Measurements from ENCODE around the gene PDE8A. TPM values are rescaled to one million over a fixed set of nuclear protein-coding genes. Genes with fewer than 3 reads are reported as not detected.

The PDE8A gene
- total and polyA plus RNA-seq, 10 of the 15 experiments (the other 5 are each of a cell fraction or from before 2014, with no cell fraction given) = 6.7 to 69.2 (median 27.2) TPM

DNA sequence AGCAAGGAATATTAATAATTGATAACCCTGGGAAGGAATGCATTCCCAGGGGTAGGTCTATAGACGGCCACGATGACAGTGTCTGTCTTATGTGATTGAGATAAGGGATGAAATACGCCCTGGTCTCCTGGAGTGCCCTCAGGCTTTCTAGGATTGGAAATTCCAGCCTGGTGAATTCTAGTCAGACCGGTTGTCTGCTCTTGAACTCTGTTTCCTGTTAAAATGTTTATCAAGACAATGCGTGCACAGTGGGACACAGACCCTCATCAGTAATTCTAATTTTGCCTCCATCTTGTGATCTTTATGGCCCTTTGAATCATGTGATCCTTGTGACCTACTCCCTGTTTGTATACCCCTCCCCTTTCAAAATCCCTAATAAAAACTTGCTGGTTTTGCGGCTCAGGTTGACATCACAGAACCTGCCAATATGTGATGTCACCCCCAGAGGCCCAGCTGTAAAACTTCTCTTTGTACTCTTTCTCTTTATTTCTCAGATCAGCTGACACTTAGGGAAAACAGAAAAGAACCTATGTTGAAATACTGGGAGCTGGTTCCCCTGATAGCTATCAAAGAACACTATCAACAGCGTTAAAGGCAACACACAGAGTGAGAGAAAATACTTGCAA lies 183.3 kb downstream of the PDE8A start (continued):
- TF ChIP-seq LARP7 (IDR thresholded peaks at IDR 0.05) (no peak), BRCA1 (IDR thresholded peaks at IDR 0.05; ENCODE audit: low read depth, low read length) (no peak), IKZF2 (IDR thresholded peaks at IDR 0.05) (no peak), ZNF24 (IDR thresholded peaks at IDR 0.05) (no peak), IKZF1 (conservative IDR thresholded peaks at IDR 0.05) (no peak), HDAC2 (IDR thresholded peaks at IDR 0.05) (no peak), WRNIP1 (IDR thresholded peaks at IDR 0.05; ENCODE audit: borderline replicate concordance, low read depth, low read length) (no peak), TARDBP (IDR thresholded peaks at IDR 0.05; ENCODE audit: borderline replicate concordance) (no peak)
- TF ChIP-seq, protein P1, sequence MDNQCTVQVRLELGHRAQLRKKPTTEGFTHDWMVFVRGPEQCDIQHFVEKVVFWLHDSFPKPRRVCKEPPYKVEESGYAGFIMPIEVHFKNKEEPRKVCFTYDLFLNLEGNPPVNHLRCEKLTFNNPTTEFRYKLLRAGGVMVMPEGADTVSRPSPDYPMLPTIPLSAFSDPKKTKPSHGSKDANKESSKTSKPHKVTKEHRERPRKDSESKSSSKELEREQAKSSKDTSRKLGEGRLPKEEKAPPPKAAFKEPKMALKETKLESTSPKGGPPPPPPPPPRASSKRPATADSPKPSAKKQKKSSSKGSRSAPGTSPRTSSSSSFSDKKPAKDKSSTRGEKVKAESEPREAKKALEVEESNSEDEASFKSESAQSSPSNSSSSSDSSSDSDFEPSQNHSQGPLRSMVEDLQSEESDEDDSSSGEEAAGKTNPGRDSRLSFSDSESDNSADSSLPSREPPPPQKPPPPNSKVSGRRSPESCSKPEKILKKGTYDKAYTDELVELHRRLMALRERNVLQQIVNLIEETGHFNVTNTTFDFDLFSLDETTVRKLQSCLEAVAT (IDR thresholded peaks at IDR 0.05) = no peak
- TF ChIP-seq, protein P2, sequence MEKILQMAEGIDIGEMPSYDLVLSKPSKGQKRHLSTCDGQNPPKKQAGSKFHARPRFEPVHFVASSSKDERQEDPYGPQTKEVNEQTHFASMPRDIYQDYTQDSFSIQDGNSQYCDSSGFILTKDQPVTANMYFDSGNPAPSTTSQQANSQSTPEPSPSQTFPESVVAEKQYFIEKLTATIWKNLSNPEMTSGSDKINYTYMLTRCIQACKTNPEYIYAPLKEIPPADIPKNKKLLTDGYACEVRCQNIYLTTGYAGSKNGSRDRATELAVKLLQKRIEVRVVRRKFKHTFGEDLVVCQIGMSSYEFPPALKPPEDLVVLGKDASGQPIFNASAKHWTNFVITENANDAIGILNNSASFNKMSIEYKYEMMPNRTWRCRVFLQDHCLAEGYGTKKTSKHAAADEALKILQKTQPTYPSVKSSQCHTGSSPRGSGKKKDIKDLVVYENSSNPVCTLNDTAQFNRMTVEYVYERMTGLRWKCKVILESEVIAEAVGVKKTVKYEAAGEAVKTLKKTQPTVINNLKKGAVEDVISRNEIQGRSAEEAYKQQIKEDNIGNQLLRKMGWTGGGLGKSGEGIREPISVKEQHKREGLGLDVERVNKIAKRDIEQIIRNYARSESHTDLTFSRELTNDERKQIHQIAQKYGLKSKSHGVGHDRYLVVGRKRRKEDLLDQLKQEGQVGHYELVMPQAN (conservative IDR thresholded peaks at IDR 0.05) = no peak

DNA sequence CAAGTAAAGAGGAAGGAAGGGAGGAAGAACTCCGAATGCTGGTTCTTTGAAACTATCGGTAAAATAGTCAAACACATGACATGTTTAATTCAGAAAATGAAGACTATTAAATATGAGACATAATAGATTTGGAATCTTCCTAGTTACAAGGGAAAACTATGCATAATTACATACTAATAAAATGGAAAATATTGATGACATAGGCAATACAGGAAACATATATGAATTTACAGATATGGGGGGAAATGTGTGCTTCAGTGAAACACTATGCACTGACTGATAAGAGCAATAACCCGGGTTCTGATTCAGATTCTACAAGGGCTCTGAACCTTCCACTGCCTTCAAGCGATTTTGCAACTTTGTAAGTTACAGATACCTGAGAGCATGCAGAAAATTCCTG lies 185.9 kb downstream of the PDE8A start:
- CTCF ChIA-PET = no interaction called here
- intact Hi-C loops (cut with micrococcal nuclease; ENCODE audit: unreplicated experiment) = no loop called here
- FAIRE-seq = no peak
- no peak for TF ChIP-seq HDAC6 (IDR thresholded peaks at IDR 0.05; ENCODE audit: unreplicated experiment)
- no peak for TF ChIP-seq GATAD2B (conservative IDR thresholded peaks at IDR 0.05; ENCODE audit: low read depth)
- TF ChIP-seq, protein P3, sequence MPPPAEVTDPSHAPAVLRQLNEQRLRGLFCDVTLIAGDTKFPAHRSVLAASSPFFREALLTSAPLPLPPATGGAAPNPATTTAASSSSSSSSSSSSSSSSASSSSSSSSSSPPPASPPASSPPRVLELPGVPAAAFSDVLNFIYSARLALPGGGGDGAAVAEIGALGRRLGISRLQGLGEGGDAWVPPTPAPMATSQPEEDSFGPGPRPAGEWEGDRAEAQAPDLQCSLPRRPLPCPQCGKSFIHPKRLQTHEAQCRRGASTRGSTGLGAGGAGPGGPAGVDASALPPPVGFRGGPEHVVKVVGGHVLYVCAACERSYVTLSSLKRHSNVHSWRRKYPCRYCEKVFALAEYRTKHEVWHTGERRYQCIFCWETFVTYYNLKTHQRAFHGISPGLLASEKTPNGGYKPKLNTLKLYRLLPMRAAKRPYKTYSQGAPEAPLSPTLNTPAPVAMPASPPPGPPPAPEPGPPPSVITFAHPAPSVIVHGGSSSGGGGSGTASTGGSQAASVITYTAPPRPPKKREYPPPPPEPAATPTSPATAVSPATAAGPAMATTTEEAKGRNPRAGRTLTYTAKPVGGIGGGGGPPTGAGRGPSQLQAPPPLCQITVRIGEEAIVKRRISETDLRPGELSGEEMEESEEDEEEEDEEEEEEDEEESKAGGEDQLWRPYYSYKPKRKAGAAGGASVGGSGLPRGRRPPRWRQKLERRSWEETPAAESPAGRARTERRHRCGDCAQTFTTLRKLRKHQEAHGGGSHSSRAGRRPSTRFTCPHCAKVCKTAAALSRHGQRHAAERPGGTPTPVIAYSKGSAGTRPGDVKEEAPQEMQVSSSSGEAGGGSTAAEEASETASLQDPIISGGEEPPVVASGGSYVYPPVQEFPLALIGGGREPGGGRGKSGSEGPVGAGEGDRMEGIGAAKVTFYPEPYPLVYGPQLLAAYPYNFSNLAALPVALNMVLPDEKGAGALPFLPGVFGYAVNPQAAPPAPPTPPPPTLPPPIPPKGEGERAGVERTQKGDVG (CRISPR knock-in tag; IDR thresholded peaks at IDR 0.05) = no peak
- no peak for TF ChIP-seq LARP7 (IDR thresholded peaks at IDR 0.05)
- TF ChIP-seq ZNF217 (IDR thresholded peaks at IDR 0.05) = no peak
- no peak for TF ChIP-seq RB1 (IDR thresholded peaks at IDR 0.05; ENCODE audit: borderline replicate concordance)
- no peak for TF ChIP-seq EZH2 (IDR thresholded peaks at IDR 0.05; ENCODE audit: borderline replicate concordance, control insufficient read depth, low read depth, low read length)
- TF ChIP-seq IKZF2 (IDR thresholded peaks at IDR 0.05) = no peak
- no peak for TF ChIP-seq PAX8 (IDR thresholded peaks at IDR 0.05)
- no peak for TF ChIP-seq CHD1 (IDR thresholded peaks at IDR 0.05; ENCODE audit: low read depth, low read length)
- TF ChIP-seq SIX5 (IDR thresholded peaks at IDR 0.05; ENCODE audit: low read depth, low read length, severe bottlenecking) = no peak

More for the DNA sequence above, 185.9 kb downstream of the PDE8A start:
- H3K9ac ChIP-seq (ENCODE audit: control insufficient read depth, insufficient read depth, low read length) = no peak overlapping the region
- no TSS peak for BruUV-seq (replicated peaks)
- no peaks in the 10 kb centered on the region for H3K79me2 ChIP-seq (ENCODE audit: control insufficient read depth, insufficient read depth, low read length)
- POLR2A ChIA-PET = no interaction called here
- RAD21 ChIA-PET (ENCODE audit: unreplicated experiment) = no interaction called here
- H3K4me1 ChIP-seq (ENCODE audit: control insufficient read depth, insufficient read depth, low read length) = no peaks in the 10 kb centered on the region
- DNase-seq (ENCODE audit: low read depth, low spot score) = no peak
- H3K27me3 ChIP-seq (replicated peaks in 1 of 2; ENCODE audit: control insufficient read depth in 2 of 2, insufficient read depth in 2 of 2, low read length in 1 of 2) = peaks cover 0 to 4% of the 10 kb centered on the region in 2 experiments; a peak in 1 of 4 replicates
- no peak overlapping the region for H3K27ac ChIP-seq (ENCODE audit: control insufficient read depth, insufficient read depth)
- WGBS (ENCODE audit: insufficient coverage, insufficient replicate concordance, low lambda C conversion rate, missing lambda C conversion rate) = 17% methylated on average over 4 of the region's 4 CpGs
- H3K36me3 ChIP-seq (ENCODE audit: control insufficient read depth in 2 of 2, insufficient read depth in 2 of 2, low read length in 1 of 2) = no peaks in the 10 kb centered on the region
- ATAC-seq = no peak
- H4K20me1 ChIP-seq (ENCODE audit: control insufficient read depth, insufficient read depth) = no peaks in the 10 kb centered on the region
- no peak overlapping the region for H3K4me2 ChIP-seq (ENCODE audit: control insufficient read depth, insufficient read depth)
- SMC1A ChIA-PET (ENCODE audit: uncharacterized antibody, unreplicated experiment) = no interaction called here
- no peak overlapping the region for H2AFZ ChIP-seq (ENCODE audit: control insufficient read depth, low read depth, low read length)
- no peak overlapping the region for H3K4me3 ChIP-seq
- H3K9me3 ChIP-seq (replicated peaks; ENCODE audit: control insufficient read depth, insufficient read depth, low read length) = no peaks in the 10 kb centered on the region; the same call in 2 of the 3 replicates
- in situ Hi-C loops (cut with MboI) = no loop called here
